ENCODE data around the gene TPSG1.
"Not testable (repeated sequence)": the region's sequence is repeated elsewhere in the genome, so short reads cannot be mapped to it uniquely, and the experiment has no call there.

Gene TPSG1

GRCh38 chr16:1213796-1214372 lies 11.2 kb downstream of the TPSG1 start:
- ATAC-seq, result no peak

GRCh38 chr16:1213231-1213630 lies 11.8 kb downstream of the TPSG1 start:
- no peak for ATAC-seq

- no peak for ATAC-seq
These were observed 12.4 kb downstream of the TPSG1 start for GRCh38 chr16:1212616-1213194.

- no peak for ATAC-seq
These were observed 13.4 kb downstream of the TPSG1 start for GRCh38 chr16:1211451-1212268.

GRCh38 chr16:1210461-1210860 lies 14.6 kb downstream of the TPSG1 start:
- no peak for ATAC-seq

- ATAC-seq, result no peak
These were observed 16.0 kb downstream of the TPSG1 start for GRCh38 chr16:1209081-1209480.

- ATAC-seq, result peak; percentile 48 to 49
These were observed 16.7 kb downstream of the TPSG1 start for GRCh38 chr16:1208239-1208830.

GRCh38 chr16:1206786-1207185 lies 18.3 kb downstream of the TPSG1 start:
- ATAC-seq, result no peak

- ATAC-seq, result no peak
These were observed 18.7 kb downstream of the TPSG1 start for GRCh38 chr16:1206326-1206725.

- no peak for ATAC-seq
These were observed 20.1 kb downstream of the TPSG1 start for GRCh38 chr16:1204933-1205332.

- no peak for ATAC-seq
These were observed 22.8 kb downstream of the TPSG1 start for GRCh38 chr16:1202274-1202673.

GRCh38 chr16:1201444-1201843 lies 23.6 kb downstream of the TPSG1 start:
- ATAC-seq, result no peak

GRCh38 chr16:1200014-1200627 lies 24.9 kb downstream of the TPSG1 start:
- ATAC-seq, result no peak

- ATAC-seq, result no peak
These were observed 25.6 kb downstream of the TPSG1 start for GRCh38 chr16:1199347-1200013.

- not testable (repeated sequence) for ATAC-seq
These were observed 26.3 kb downstream of the TPSG1 start for GRCh38 chr16:1198671-1199346.

GRCh38 chr16:1198194-1198593 lies 26.9 kb downstream of the TPSG1 start:
- no peak for ATAC-seq

- no peak for ATAC-seq
These were observed 27.7 kb downstream of the TPSG1 start for GRCh38 chr16:1197237-1197866.

- no peak for ATAC-seq
These were observed 28.6 kb downstream of the TPSG1 start for GRCh38 chr16:1196494-1196893.

GRCh38 chr16:1195393-1195666 lies 29.7 kb downstream of the TPSG1 start:
- no peak for ATAC-seq

GRCh38 chr16:1194665-1195392 lies 30.2 kb downstream of the TPSG1 start:
- no peak for ATAC-seq

Measured in activated CD4-positive, CD25-positive, alpha-beta regulatory T cell treated with anti-CD3 and anti-CD28 coated beads, Interleukin-2, amount 50 U/mL, for 24 hours (primary cell).